ENCODE data around the gene ST3GAL3. TPM values are rescaled to one million over a fixed set of nuclear protein-coding genes. Genes with fewer than 3 reads are reported as not detected.

Gene ST3GAL3
- polyA plus RNA-seq, 3 donors from 2014 or later, result 0.08 to 8.1 (median 3.8) TPM

DNA sequence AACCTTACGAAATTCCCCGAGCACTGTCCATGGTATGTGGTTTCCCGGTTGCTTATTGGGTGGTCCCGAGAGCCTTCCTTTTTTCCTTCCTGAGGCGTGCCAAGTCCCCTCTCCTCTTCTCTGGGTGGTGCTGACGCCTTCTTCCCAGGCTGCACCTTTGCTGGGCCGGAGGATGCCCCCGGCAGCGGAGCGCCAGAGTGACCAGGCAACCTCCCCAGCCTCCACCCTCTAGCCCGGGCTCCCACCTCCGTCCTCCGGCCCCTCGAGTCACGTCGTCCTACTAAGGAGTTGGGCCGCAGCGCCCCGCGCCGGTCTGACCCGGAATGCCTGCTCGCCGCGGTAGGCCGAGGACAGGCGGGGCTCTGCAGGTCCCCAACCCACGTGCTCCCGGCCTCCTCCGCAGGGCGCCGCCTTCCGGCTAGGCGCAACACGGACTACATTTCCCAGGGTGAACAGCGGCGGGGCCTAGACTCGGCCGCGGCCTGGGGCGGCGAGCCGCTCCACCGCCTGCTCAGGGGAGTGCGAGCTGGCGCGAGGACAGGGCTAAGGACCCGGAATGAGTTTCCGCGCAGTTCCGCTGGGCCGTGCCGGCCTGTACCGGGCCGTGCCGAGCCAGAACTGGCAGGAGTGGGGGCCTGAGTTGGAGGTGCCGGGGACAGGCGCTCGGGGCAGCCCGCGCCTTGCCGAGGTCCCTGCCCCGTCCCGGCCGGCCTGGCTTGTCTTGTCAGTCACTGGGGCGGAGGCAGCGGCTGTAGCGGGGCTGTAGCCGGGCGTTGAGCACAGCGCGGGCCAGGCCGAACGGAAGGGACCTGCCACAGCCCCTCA is 239.1 kb downstream of the ST3GAL3 start, which contains the start of gene IPO13:
Gene IPO13, plus strand, starts transcription at position 715 of the 825 bp plus-strand sequence. CDS start 651 bp downstream, outside the sequence.
- Mint-ChIP-seq H3K4me1 (peaks cover 34 to 36% of the 10 kb centered on the region in 2 donors), H3K27ac (peak within 1 kb of the TSS; percentile 86 to 94 (median 92)), H3K4me3 (peak within 1 kb of the TSS; percentile 91 to 94 (median 91)), H3K9me3 (no peaks in the 10 kb centered on the region), H3K27me3 (ENCODE audit: low read depth in 3 of 3) (peaks cover 0 to 1% (median 0%) of the 10 kb centered on the region in 3 donors), H3K36me3 (peaks cover 0 to 7% (median 5%) of the 10 kb centered on the region in 3 donors)
- peak; percentile 95 to 97 (median 96) for DNase-seq

DNA sequence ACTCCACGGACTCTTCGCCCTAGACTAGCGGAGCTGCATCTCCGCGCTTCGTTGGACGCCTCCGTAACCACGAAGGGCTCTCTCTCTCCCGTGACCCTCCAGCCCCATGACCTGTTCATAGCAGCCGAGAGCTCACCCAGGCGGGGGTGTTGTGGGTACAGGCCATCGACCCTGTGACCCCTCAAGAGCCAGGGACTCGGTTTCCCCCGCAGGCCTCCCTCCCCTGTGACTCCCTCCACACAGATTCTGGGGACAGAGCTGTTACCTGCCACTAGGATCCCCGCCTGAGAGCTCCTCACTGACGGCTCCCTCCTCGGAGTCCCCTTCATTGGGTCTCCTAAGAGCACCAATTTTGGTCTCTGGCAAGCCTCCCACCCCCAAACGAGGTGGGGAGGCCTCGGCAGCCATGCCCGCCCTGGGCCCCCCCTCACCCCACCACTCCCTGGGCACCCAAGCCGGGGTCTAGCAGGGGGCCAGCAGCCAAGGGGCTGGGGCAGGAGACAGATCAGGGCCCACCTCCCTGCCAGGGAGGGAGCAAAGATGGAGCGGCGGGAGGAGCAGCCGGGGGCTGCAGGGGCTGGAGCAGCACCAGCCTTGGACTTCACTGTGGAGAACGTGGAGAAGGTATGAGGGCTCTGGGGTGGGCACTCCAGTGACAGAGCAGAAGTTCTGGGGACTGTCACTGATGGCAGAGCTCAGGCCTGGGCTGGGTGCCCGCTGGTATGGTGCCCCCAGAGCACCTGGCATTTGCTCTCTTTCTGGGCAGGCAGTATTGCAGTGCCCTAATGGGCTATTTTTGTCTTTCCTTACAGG is 239.9 kb downstream of the ST3GAL3 start:
- no peaks in the 10 kb centered on the region for H3K9me3 Mint-ChIP-seq
- DNase-seq, result no peak
- H3K4me1 Mint-ChIP-seq, result peaks cover 34 to 36% of the 10 kb centered on the region in 2 donors

DNA sequence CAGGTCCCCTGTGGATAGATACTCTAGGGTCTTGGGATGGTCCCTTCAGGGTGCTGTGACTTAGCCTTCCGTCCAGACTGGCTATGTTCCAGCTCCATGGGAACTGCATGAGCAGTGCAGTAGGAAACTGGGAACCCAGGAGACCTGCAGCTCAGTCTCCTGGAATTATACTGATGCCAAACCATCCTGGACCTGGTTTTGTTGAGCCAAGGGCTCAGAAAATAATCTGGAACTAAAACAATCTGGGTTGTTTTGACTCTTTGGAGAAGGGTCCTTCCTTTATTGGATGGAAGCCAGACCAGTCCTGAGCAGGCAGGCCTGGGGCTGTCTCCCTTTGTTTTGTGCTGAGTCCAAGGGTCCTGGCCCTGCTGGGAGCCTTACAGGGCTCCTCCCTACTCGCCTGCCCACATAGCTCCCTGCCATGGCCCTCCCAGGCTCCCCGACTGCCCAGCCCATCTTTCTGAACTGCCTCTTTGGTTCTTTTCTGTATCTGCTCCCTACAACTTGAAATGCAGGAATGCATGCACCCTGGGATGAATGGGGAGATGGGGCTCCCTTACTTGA is 240.6 kb downstream of the ST3GAL3 start:
- peaks cover 0 to 1% (median 0%) of the 10 kb centered on the region in 3 donors for H3K27me3 Mint-ChIP-seq (ENCODE audit: low read depth in 3 of 3)
- peaks cover 0 to 7% (median 5%) of the 10 kb centered on the region in 3 donors for H3K36me3 Mint-ChIP-seq
- peaks cover 34 to 36% of the 10 kb centered on the region in 2 donors for H3K4me1 Mint-ChIP-seq
- H3K9me3 Mint-ChIP-seq, result no peaks in the 10 kb centered on the region
- no peak for DNase-seq
- peak overlapping the region; percentile 91 to 94 (median 91) for H3K4me3 Mint-ChIP-seq
- peak overlapping the region; percentile 29 to 93 (median 88) for H3K27ac Mint-ChIP-seq

More for the DNA sequence above, 239.9 kb downstream of the ST3GAL3 start:
- peak overlapping the region; percentile 91 to 94 (median 91) for H3K4me3 Mint-ChIP-seq
- H3K36me3 Mint-ChIP-seq, result peaks cover 0 to 7% (median 5%) of the 10 kb centered on the region in 3 donors
- H3K27ac Mint-ChIP-seq, result peak overlapping the region; percentile 86 to 94 (median 92)
- H3K27me3 Mint-ChIP-seq (ENCODE audit: low read depth in 3 of 3), result peaks cover 0 to 1% (median 0%) of the 10 kb centered on the region in 3 donors

DNA sequence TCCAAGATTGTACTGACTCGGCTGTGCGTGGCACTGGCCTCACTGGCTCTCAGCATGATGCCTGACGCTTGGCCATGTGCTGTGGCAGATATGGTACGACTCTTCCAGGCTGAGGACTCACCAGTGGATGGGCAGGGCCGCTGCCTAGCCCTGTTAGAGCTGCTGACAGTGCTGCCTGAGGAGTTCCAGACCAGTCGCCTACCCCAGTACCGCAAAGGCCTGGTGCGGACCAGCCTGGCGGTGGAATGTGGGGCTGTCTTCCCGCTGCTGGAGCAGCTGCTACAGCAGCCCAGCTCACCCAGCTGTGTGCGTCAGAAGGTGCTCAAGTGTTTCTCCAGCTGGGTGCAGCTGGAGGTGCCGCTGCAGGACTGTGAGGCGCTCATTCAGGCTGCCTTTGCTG is 242.3 kb downstream of the ST3GAL3 start:
- H3K27me3 Mint-ChIP-seq (ENCODE audit: low read depth in 3 of 3), result no peaks in the 10 kb centered on the region
- H3K27ac Mint-ChIP-seq, result no peak overlapping the region
- peaks cover 33 to 36% of the 10 kb centered on the region in 2 donors for H3K4me1 Mint-ChIP-seq
- H3K4me3 Mint-ChIP-seq, result peak overlapping the region in 3 of 5 donors; percentile 7 to 57 (median 33)
- H3K36me3 Mint-ChIP-seq, result peaks cover 0 to 7% (median 5%) of the 10 kb centered on the region in 3 donors
- DNase-seq, result no peak
- H3K9me3 Mint-ChIP-seq, result no peaks in the 10 kb centered on the region

DNA sequence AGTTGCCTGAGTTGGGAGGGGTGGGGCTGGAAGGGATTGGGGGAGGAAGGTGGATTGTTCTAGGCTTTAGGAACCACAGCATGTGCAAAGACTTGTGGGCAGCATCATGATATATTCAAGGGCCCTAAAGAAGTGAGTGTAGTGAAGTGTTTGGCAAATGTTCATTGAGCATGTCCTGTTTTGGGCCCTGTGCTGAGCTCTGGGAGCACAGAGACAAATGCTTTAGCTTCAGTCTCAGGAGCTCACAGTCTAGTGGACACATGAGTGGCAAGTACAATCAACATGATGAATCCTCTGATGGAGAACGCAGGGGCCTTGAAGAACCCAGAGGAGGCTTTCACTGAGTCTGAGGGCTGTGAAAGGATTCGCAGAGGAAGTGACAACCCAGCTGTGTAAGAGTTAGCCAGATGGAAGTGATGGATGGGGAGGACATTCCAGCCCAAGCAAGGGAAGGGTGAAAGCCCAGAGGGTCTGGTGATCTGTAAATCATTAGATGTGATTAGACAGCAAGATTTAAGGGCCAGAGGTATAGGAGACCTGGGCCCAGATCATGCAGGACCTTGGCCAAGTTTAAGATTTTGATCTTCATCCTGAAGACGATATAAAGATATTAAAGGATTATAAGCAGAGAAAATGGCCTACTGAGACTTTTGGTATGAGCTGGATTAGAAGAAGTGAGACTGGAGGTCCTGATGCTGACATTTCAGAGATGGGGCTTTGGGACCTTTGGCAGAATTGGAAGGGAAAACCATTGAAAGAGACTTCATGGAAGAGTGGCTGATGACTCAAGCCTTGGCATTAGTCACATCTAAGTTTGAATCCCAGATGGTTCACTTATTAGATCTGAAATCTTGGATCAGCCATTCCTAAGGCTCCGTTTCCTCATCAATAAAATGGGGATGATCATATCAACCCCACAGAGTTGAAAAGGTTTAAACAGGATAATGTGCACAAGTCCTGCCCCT is 244.0 kb downstream of the ST3GAL3 start:
- Mint-ChIP-seq H3K27ac (no peak overlapping the region), H3K27me3 (ENCODE audit: low read depth in 3 of 3) (no peaks in the 10 kb centered on the region), H3K4me3 (no peak overlapping the region), H3K4me1 (peaks cover 17 to 22% of the 10 kb centered on the region in 2 donors), H3K36me3 (peaks cover 0 to 7% (median 5%) of the 10 kb centered on the region in 3 donors), H3K9me3 (no peaks in the 10 kb centered on the region)
- DNase-seq, result no peak

DNA sequence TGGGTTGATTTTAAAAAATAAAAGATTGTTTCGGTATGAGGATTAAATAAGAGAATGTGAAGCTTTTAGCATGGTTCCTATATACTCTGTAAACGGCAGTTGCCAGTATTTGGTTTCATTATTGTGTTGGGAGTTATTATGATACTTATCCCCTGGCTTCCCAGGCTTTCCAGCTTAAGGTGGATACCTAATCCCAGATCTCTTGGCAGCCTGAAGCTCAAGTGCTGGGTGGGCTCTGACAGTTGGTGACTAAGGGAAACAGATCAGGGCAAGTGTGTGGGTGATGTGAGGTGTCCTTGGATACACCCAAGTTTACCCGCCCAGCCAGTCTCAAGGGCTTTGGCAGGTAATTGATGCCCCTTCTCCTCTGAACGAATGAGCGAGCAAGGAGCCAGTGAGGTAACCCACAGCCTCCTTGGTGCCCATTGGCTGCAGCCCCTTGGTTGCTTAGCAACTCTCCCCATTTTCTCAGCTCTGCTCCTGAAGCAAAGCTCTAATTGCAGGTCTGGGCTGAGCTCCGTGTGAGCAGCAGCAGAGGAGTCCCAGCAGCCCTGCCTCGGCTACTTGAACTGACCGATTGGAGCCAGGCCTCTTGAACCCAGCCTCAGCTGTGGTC is 245.5 kb downstream of the ST3GAL3 start:
- Mint-ChIP-seq H3K4me3 (no peak overlapping the region), H3K4me1 (peaks cover 11 to 14% of the 10 kb centered on the region in 2 donors), H3K27ac (no peak overlapping the region), H3K27me3 (ENCODE audit: low read depth in 3 of 3) (no peaks in the 10 kb centered on the region), H3K36me3 (peaks cover 6 to 12% (median 7%) of the 10 kb centered on the region in 3 donors), H3K9me3 (no peaks in the 10 kb centered on the region)
- DNase-seq, result no peak

DNA sequence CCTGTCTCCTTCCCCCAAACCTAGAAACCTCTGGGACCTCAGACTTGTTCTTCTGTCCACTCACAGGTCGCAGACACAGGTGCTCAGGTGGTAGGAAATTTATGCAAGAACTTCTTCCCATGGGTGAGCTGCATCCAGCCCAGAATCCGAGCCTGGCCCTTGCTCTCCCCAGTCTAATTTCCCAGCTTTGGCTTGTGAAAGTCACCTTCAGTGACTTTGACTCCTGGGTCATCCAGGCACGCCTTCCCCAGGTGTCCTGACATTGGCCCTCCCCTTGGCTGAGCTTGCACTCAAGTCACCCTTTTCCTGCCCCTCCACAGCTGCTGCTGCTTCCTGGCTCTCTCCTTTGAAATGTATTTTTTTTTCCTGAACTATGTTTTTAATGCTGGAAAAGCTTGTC is 246.0 kb downstream of the ST3GAL3 start:
- peaks cover 11 to 18% (median 12%) of the 10 kb centered on the region in 3 donors for H3K36me3 Mint-ChIP-seq
- H3K4me3 Mint-ChIP-seq, result no peak overlapping the region
- H3K9me3 Mint-ChIP-seq, result no peaks in the 10 kb centered on the region
- H3K4me1 Mint-ChIP-seq, result peaks cover 6 to 10% of the 10 kb centered on the region in 2 donors
- no peaks in the 10 kb centered on the region for H3K27me3 Mint-ChIP-seq (ENCODE audit: low read depth in 3 of 3)
- no peak for DNase-seq
- no peak overlapping the region for H3K27ac Mint-ChIP-seq

DNA sequence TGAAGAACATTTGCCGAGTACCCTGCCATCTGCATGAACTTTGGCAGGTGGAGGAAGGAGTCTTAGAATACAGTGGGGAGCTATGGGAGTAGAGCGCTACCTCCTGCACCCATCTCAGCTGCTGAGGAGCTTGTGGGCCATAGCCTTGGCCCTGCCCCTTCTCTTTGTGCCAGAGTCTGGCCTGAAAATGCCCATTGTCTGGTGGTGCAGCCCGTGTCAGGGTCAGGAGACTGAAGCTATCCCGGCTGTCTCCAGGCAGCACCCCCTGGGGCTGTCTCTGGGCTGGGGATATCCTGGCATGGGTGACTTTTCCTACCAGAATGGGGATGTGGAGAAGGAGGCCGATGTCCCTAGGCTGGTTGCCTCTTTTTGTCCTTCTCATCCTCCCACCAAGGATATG is 246.7 kb downstream of the ST3GAL3 start:
- Mint-ChIP-seq H3K4me3 (no peak overlapping the region), H3K36me3 (peaks cover 13 to 23% (median 16%) of the 10 kb centered on the region in 3 donors), H3K9me3 (no peaks in the 10 kb centered on the region), H3K27me3 (ENCODE audit: low read depth in 3 of 3) (no peaks in the 10 kb centered on the region), H3K4me1 (peaks cover 0 to 4% of the 10 kb centered on the region in 2 donors), H3K27ac (no peak overlapping the region)
- DNase-seq, result no peak

DNA sequence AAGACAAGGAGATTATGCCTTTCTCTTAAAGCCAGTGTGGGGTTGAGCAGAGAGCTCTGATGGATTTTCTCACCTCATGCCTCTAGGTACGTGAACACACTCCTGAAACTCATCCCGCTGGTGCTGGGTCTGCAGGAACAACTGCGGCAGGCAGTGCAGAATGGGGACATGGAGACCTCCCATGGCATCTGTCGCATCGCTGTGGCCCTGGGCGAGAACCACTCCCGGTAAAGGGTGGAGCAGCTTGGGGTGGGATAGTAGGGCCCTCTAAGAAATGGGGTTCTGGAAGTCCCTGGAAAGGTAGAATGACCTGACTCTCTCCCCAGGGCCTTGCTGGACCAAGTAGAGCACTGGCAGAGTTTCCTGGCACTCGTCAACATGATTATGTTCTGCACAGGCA is 248.9 kb downstream of the ST3GAL3 start:
- H3K4me3 Mint-ChIP-seq, result no peak overlapping the region
- peaks cover 9 to 24% (median 22%) of the 10 kb centered on the region in 3 donors for H3K36me3 Mint-ChIP-seq
- H3K27me3 Mint-ChIP-seq (ENCODE audit: low read depth in 3 of 3), result no peaks in the 10 kb centered on the region
- DNase-seq, result no peak
- H3K9me3 Mint-ChIP-seq, result no peaks in the 10 kb centered on the region
- H3K27ac Mint-ChIP-seq, result no peak overlapping the region
- H3K4me1 Mint-ChIP-seq, result no peaks in the 10 kb centered on the region

DNA sequence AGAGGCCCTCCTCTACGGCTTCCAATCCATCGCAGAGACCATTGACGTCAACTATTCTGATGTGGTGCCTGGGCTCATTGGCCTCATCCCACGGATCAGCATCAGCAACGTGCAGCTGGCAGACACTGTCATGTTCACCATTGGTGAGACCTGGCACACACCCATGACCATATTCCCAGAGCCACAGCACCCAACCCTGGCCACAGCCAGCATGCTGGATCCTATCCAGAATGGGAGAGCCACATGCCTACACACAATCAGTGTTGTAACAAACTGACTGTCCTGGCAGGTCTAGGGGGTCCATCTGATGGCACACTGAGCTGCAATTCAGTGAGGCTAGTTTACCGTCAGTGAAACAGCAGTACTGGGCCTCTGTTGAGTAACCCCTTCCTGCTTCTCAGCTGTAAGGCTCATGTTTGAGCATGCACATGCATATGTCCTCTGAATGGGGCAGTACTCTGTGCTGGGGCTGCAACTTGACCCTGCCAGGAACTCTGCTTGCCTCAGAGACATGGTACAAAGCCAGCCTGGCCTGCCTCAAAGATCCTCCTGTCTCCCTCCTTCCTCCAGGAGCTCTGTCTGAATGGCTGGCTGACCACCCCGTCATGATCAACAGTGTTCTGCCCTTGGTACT is 250.2 kb downstream of the ST3GAL3 start:
- no peaks in the 10 kb centered on the region for H3K4me1 Mint-ChIP-seq
- DNase-seq, result no peak
- peaks cover 15 to 30% (median 28%) of the 10 kb centered on the region in 3 donors for H3K36me3 Mint-ChIP-seq
- H3K27me3 Mint-ChIP-seq (ENCODE audit: low read depth in 3 of 3), result no peaks in the 10 kb centered on the region
- H3K4me3 Mint-ChIP-seq, result no peak overlapping the region
- no peak overlapping the region for H3K27ac Mint-ChIP-seq
- no peaks in the 10 kb centered on the region for H3K9me3 Mint-ChIP-seq

DNA sequence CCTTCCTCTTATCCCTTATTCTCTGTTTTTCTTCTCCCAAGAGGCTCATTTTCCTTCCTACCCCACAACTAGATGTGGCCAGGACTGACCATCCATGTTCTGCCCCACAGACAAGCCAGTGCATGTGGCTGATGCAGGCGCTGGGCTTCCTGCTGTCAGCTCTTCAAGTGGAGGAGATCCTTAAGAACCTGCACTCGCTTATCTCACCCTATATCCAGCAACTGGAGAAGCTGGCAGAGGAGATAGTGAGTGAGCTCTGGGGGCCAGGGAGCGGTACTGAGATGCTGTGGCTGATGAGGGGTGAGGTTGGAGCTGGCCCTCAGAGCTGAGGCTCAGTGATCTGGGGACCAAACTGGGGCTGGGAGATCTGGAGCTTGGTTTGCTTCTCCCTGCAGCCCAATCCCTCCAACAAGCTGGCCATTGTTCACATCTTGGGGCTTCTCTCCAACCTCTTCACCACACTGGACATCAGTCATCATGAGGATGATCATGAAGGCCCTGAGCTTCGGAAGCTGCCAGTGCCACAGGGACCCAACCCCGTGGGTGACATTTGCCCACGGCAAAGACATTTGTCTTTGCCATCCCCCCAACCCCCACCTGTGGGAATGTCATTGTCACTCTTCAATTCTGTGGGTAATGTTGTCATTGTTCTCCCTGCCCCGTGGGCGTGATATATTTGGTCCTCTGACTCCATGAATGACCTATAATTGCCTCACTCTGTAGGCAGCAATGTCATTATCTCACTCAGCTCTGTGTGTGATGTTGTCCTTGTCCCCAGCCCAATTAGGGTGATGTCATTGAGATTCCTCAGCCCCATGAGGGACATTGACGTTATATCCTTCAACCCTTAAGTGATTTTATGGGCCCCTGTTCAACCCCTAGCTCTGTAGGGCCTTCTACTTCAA is 251.3 kb downstream of the ST3GAL3 start:
- Mint-ChIP-seq H3K4me3 (no peak overlapping the region), H3K36me3 (peaks cover 19 to 31% (median 29%) of the 10 kb centered on the region in 3 donors), H3K27ac (peak overlapping the region in 1 of 6 donors; percentile 24), H3K4me1 (no peaks in the 10 kb centered on the region), H3K27me3 (ENCODE audit: low read depth in 3 of 3) (no peaks in the 10 kb centered on the region), H3K9me3 (no peaks in the 10 kb centered on the region)
- no peak for DNase-seq

All from immature natural killer cell (primary cell).